Measurements from ENCODE around the gene TINCR. TPM values are rescaled to one million over a fixed set of nuclear protein-coding genes. Genes with fewer than 3 reads are reported as not detected.

The TINCR gene
- total and polyA plus RNA-seq, 2 experiments from 2014 or later: 1.9 to 2.4 TPM

- Histone ChIP-seq H3K4me1 (ENCODE audit: low read depth) (no peaks in the 10 kb centered on the region), H3K27me3 (no peaks in the 10 kb centered on the region), H3K9me3 (ENCODE audit: low read depth) (no peaks in the 10 kb centered on the region), H3K27ac (no peak overlapping the region), H3K4me3 (no peak overlapping the region), H3K36me3 (no peaks in the 10 kb centered on the region)
- DNase-seq (ENCODE audit: low read depth in 1 of 2, low spot score in 1 of 2): no peak
- no peak for TF ChIP-seq CTCF (IDR thresholded peaks at IDR 0.05; ENCODE audit: low read depth, low read length)
Measured at GRCh38 chr19:5579697-5580096, 11.9 kb upstream of the TINCR start.

DNA sequence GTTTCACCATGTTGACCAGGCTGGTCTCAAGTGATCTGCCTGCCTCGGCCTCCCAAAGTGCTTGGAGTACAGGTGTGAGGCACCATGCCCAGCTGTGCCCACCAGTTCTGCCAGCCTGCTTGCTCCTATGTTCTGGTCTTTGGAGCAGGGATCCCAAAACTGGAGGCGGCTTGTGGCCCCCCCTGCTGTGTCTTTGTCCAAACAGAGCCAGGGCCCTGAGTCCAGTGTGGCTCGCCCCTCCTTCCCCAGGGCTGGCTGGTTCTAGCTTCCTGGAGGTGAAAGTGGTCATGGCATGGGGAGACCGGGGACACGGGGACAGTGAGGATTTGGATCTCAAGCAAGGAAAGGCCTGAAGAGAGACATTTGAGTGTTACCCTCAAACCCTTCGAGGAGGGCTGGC, 11.5 kb upstream of the TINCR start:
- no peaks in the 10 kb centered on the region for H3K4me1 ChIP-seq (ENCODE audit: low read depth)
- no peak for DNase-seq (ENCODE audit: low read depth in 1 of 2, low spot score in 1 of 2)
- no peaks in the 10 kb centered on the region for H3K9me3 ChIP-seq (ENCODE audit: low read depth)
- TF ChIP-seq CTCF (IDR thresholded peaks at IDR 0.05; ENCODE audit: low read depth, low read length): no peak
- no peak overlapping the region for H3K27ac ChIP-seq
- H3K4me3 ChIP-seq: no peak overlapping the region
- H3K27me3 ChIP-seq: no peaks in the 10 kb centered on the region
- H3K36me3 ChIP-seq: no peaks in the 10 kb centered on the region

DNA sequence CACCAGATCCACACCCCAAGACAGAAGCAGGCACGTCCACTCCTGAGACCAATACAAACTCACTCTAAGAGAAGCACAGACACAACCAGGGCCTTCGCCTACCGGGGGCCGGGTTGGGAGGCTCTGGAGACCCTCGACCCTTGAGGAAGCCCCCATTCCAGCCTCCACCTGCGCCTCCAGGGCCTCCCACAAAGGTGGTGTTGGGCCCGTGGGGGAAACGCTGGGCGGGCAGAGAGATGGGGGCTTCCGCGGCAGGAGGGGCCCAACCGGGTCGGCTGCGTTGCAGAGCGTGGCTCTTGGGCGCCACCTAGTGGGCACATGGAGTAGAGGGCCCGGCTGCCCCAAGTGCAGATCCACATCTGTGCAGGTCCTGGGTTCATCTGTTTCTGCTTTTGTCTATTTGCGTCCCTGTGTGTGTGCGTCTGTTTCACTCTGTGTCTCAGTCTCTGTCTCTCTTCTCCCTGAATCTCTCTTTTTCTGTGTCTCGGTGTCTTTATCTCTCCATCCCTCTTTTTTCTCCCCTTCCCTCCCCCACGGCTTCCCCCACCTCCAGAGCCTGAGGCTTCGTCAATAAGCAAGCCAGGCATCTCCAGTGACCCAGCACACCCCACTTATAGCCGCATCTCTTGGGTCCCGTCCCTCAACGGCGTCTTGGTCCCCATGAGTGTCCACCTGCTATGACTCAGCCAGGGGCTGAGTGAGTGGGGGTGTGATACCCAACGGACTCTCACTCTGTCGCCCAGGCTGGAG, 10.5 kb upstream of the TINCR start:
- peak; percentile 56 to 79 for DNase-seq (ENCODE audit: low read depth in 1 of 2, low spot score in 1 of 2)
- Histone ChIP-seq H3K4me1 (ENCODE audit: low read depth) (no peaks in the 10 kb centered on the region), H3K27me3 (no peaks in the 10 kb centered on the region)

GRCh38 chr19:5575590-5575989, 7.8 kb upstream of the TINCR start:
- Histone ChIP-seq H3K36me3 (no peaks in the 10 kb centered on the region), H3K27ac (no peak overlapping the region), H3K4me3 (no peak overlapping the region), H3K4me1 (ENCODE audit: low read depth) (no peaks in the 10 kb centered on the region), H3K9me3 (ENCODE audit: low read depth) (no peaks in the 10 kb centered on the region), H3K27me3 (no peaks in the 10 kb centered on the region)
- no peak for DNase-seq (ENCODE audit: low read depth in 1 of 2, low spot score in 1 of 2)
- TF ChIP-seq CTCF (IDR thresholded peaks at IDR 0.05; ENCODE audit: low read depth, low read length): no peak

More for the DNA sequence above, 10.5 kb upstream of the TINCR start:
- H3K36me3 ChIP-seq: no peaks in the 10 kb centered on the region
- no peaks in the 10 kb centered on the region for H3K9me3 ChIP-seq (ENCODE audit: low read depth)
- H3K4me3 ChIP-seq: no peak overlapping the region
- peak; percentile 96 for TF ChIP-seq CTCF (IDR thresholded peaks at IDR 0.05; ENCODE audit: low read depth, low read length)
- H3K27ac ChIP-seq: no peak overlapping the region

GRCh38 chr19:5572556-5573286, 5.0 kb upstream of the TINCR start:
- H3K4me3 ChIP-seq: no peak overlapping the region
- no peak for TF ChIP-seq CTCF (IDR thresholded peaks at IDR 0.05; ENCODE audit: low read depth, low read length)
- no peaks in the 10 kb centered on the region for H3K9me3 ChIP-seq (ENCODE audit: low read depth)
- H3K36me3 ChIP-seq: no peaks in the 10 kb centered on the region
- peaks cover 13% of the 10 kb centered on the region for H3K27me3 ChIP-seq
- no peak for DNase-seq (ENCODE audit: low read depth in 1 of 2, low spot score in 1 of 2)
- H3K4me1 ChIP-seq (ENCODE audit: low read depth): no peaks in the 10 kb centered on the region
- no peak overlapping the region for H3K27ac ChIP-seq
